Thoracic aorta (tissue), 2 donors: ENCODE data around the gene CENPU. TPM values are rescaled to one million over a fixed set of nuclear protein-coding genes. Genes with fewer than 3 reads are reported as not detected.

Experiments
- ATAC-seq: fragments of 150-250 bp; one replicate; pipeline ENCODE4 v1.8.0; 2017; ENCODE audit warnings: low read depth; ENCODE audit not compliant: insufficient number of reproducible peaks, low FRiP score
- DNase-seq: peaks from one replicate; pipeline ENCODE4 v3.0.0-alpha.2; 2020; ENCODE audit warnings: low spot score
- H3K27ac ChIP-seq, 2 donors: fragments of 200-600 bp; sonication (generic); 1 replicate in 1 of 2; 2 replicates in 1 of 2; pipeline ENCODE4 v1.5.1; 2016; ENCODE audit warnings: mild to moderate bottlenecking in 2 of 2, moderate library complexity in 2 of 2
- H3K27me3 ChIP-seq: fragments of 200-600 bp; sonication (generic); replicated peaks from 2 replicates; pipeline ENCODE4 v1.6.0; 2016; ENCODE audit warnings: mild to moderate bottlenecking; ENCODE audit not compliant: insufficient read depth
- H3K36me3 ChIP-seq: fragments of 200-600 bp; sonication (generic); one replicate; pipeline ENCODE4 v1.5.1; 2016
- H3K4me1 ChIP-seq, 2 donors: fragments of 200-600 bp; sonication (generic); 1 replicate in 1 of 2; 2 replicates in 1 of 2; pipeline versions ENCODE4 v1.5.1 to v1.6.0; 2016; ENCODE audit warnings: low read depth in 2 of 2, mild to moderate bottlenecking in 1 of 2; ENCODE audit not compliant: control insufficient read depth in 1 of 2
- H3K4me3 ChIP-seq: fragments of 200-600 bp; sonication (generic); 2 replicates; pipeline ENCODE4 v1.5.1; 2016; ENCODE audit warnings: mild to moderate bottlenecking
- H3K9me3 ChIP-seq: fragments of 200-600 bp; sonication (generic); 2 replicates; pipeline ENCODE4 v1.5.1; 2016
- CTCF ChIP-seq: fragments of 200-600 bp; sonication (generic); IDR thresholded peaks from one replicate; pipeline ENCODE4 v1.5.1; 2019; ENCODE audit warnings: antibody characterized with exemption
- total RNA-seq, 2 donors: library from RNA; depleted of rRNA; stranded (reverse); fragments of >200 nt; gene quantifications; one replicate each; pipeline versions ENCODE4 v1.1.0 to v1.2.3, GENCODE V29; 2016

CENPU gene
- total RNA-seq, 2 donors from 2014 or later: 1.4 to 2.0 TPM

DNA sequence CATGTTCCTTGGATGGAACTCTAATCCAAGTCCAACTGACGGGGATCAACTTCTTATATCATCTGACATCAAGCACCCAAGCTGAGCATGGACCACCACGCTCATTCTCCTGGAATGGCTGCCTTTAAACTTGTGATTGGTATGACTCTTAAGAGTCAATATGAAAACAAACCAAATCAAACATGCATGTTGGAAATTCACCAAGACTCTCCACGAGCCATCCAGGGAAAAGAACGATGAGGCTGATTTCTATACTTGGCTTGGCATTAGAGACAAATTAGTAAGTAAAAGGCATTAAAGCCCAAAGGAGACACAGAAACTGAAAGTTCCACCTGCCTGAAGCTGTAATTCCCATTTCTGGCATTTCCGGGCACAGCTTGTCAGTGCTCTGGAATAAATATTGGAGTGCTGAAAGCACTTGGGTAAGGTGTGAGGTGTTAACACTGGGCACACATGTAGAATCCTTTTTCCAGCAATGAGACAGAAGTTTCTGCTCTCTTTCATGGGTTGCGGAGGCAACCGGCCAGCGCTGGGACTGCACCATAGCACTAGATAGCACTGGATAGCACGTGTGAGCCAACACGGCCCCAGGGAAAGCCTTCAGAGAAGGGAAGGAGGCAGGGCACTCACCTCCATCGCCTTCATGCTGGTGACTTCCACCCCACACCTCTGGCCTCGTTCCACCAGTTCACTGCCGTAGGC lies 42.1 kb upstream of the CENPU start:
- no peak for DNase-seq
- Histone ChIP-seq H3K27me3 (no peaks in the 10 kb centered on the region), H3K36me3 (peaks cover 25% of the 10 kb centered on the region), H3K9me3 (no peaks in the 10 kb centered on the region), H3K4me1 (peaks cover 4 to 11% of the 10 kb centered on the region in 2 donors), H3K4me3 (no peak overlapping the region), H3K27ac (no peak overlapping the region)
- no peak for TF ChIP-seq CTCF
- ATAC-seq: no peak

- DNase-seq: no peak
- Histone ChIP-seq H3K4me3 (no peak overlapping the region), H3K27ac (no peak overlapping the region), H3K9me3 (no peaks in the 10 kb centered on the region), H3K27me3 (no peaks in the 10 kb centered on the region), H3K36me3 (peaks cover 37% of the 10 kb centered on the region), H3K4me1 (peaks cover 4 to 11% of the 10 kb centered on the region in 2 donors)
- TF ChIP-seq CTCF: no peak
- no peak for ATAC-seq
Observed at GRCh38 chr4:184774152-184774551, 40.3 kb upstream of the CENPU start.

- DNase-seq (no peak), ATAC-seq (no peak)
- H3K4me3 ChIP-seq: no peak overlapping the region
- no peak for TF ChIP-seq CTCF
- no peaks in the 10 kb centered on the region for H3K27me3 ChIP-seq
- no peaks in the 10 kb centered on the region for H3K9me3 ChIP-seq
- H3K4me1 ChIP-seq: peaks cover 3 to 6% of the 10 kb centered on the region in 2 donors
- H3K27ac ChIP-seq: no peak overlapping the region
- H3K36me3 ChIP-seq: peaks cover 46% of the 10 kb centered on the region
Observed at GRCh38 chr4:184771416-184771815, 37.5 kb upstream of the CENPU start.

DNA sequence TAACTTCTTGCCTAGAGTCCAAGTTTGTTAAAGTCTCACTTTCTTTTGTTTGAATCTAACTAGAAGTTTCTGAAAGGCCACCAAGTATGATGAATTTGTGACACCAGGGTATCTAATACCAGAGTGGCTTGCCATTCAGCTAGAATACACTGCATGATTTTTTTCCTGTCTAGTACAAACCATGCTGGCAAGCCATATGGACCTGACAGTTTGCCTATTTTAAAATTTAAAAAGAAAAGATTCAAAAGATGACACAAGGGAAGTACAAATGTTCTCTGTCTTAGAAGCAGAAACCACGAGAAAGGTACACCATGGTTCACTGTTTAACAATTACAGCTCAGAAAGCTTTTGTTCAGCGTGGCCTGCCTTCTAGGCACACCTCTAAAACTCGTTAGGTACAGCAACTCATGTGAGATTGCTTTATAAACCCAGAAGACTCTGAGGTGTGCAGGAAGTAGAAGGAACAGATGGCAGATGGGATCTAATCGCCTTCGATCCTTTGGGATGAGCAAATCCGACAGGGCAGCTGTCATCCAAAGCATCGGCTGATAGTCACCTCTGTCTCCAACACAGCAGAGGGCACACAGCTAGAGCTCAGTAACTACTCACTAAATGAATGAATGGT lies 35.4 kb upstream of the CENPU start:
- Histone ChIP-seq H3K27me3 (no peaks in the 10 kb centered on the region), H3K36me3 (peaks cover 64% of the 10 kb centered on the region)

More for the DNA sequence above, 35.4 kb upstream of the CENPU start:
- no peak for DNase-seq
- ATAC-seq: no peak
- H3K4me3 ChIP-seq: no peak overlapping the region
- no peaks in the 10 kb centered on the region for H3K9me3 ChIP-seq
- TF ChIP-seq CTCF: no peak
- no peaks in the 10 kb centered on the region for H3K4me1 ChIP-seq
- no peak overlapping the region for H3K27ac ChIP-seq
